Caco-2 (cell line): ENCODE measurements around the gene ZNF746. TPM values are rescaled to one million over a fixed set of nuclear protein-coding genes. Genes with fewer than 3 reads are reported as not detected.

Source experiments
- BruUV-seq: library from RNA; stranded (reverse); fragments of 400-500 nt; replicated peaks from 2 replicates; lab custom pipeline; 2021; lab: Mats Ljungman, UMichigan
- CTCF ChIA-PET: fragments of 300-600 bp; sonication (Branson Sonifier 250); formaldehyde crosslinking; loops from one replicate; lab custom pipeline; 2022; ENCODE audit warnings: antibody characterized with exemption; lab: Charles Lee
- POLR2A ChIA-PET: fragments of 300-600 bp; sonication (Branson Sonifier 250); formaldehyde crosslinking; loops from one replicate; lab custom pipeline; 2022; ENCODE audit warnings: antibody characterized with exemption; lab: Charles Lee
- DNase-seq, 2 experiments: peaks; one replicate each; pipeline versions ENCODE4 v3.0.0 to v3.0.0-alpha.2; 2020 to 2022
- H3K27me3 ChIP-seq: replicated peaks from 2 replicates; pipeline ENCODE4 v1.6.0; 2011; ENCODE audit warnings: low read length; ENCODE audit not compliant: control insufficient read depth, insufficient read depth
- H3K36me3 ChIP-seq: 2 replicates; pipeline ENCODE4 v1.5.1; 2011; ENCODE audit warnings: low read length; ENCODE audit not compliant: control insufficient read depth, insufficient read depth
- H3K4me1 ChIP-seq: fragments of 250-450 bp; sonication (Bioruptor Pico); 2 replicates; pipeline ENCODE4 v1.5.1; 2020; ENCODE audit warnings: mild to moderate bottlenecking
- H3K4me3 ChIP-seq: 2 replicates; pipeline ENCODE4 v1.5.1; 2011; ENCODE audit warnings: low read depth, mild to moderate bottlenecking, control low read depth, low read length
- H3K9me3 ChIP-seq: fragments of 250-450 bp; sonication (Bioruptor Pico); 2 replicates; pipeline ENCODE4 v1.5.1; 2020; ENCODE audit warnings: mild to moderate bottlenecking, moderate library complexity
- H3K27ac Mint-ChIP-seq: one replicate; pipeline ENCODE4 v1.8.0; 2022; ENCODE audit warnings: mixed read lengths; ENCODE audit not compliant: unreplicated experiment
- H3K27me3 Mint-ChIP-seq: one replicate; pipeline ENCODE4 v1.8.0; 2022; ENCODE audit warnings: mixed read lengths; ENCODE audit not compliant: insufficient read depth, unreplicated experiment
- H3K36me3 Mint-ChIP-seq: one replicate; pipeline ENCODE4 v1.8.0; 2022; ENCODE audit warnings: mild to moderate bottlenecking, mixed read lengths; ENCODE audit not compliant: insufficient read depth, unreplicated experiment
- H3K4me1 Mint-ChIP-seq: one replicate; pipeline ENCODE4 v1.8.0; 2022; ENCODE audit warnings: low read depth, mixed read lengths; ENCODE audit not compliant: unreplicated experiment
- H3K4me3 Mint-ChIP-seq: one replicate; pipeline ENCODE4 v1.8.0; 2022; ENCODE audit warnings: mild to moderate bottlenecking, moderate library complexity, mixed read lengths; ENCODE audit not compliant: unreplicated experiment
- H3K9me3 Mint-ChIP-seq: one replicate; pipeline ENCODE4 v1.8.0; 2022; ENCODE audit warnings: mixed read lengths; ENCODE audit not compliant: unreplicated experiment
- intact Hi-C: fragments of 100-400 bp; cut with micrococcal nuclease; formaldehyde crosslinking; loops from one replicate; pipeline ENCODE4 v1.10.0; 2022; ENCODE audit not compliant: unreplicated experiment
- total RNA-seq: library from RNA; stranded (reverse); gene quantifications from 2 replicates; pipeline ENCODE4 v1.2.3, GENCODE V29; 2022
- TF ChIP-seq, protein P1 (sequence below), 2 experiments: fragments of 200-600 bp in 1 of 2; IDR thresholded peaks; 1 replicate in 1 of 2; 2 replicates in 1 of 2; pipeline versions ENCODE4 v1.5.1 to v1.8.0; 2011 to 2022; ENCODE audit warnings: antibody characterized with exemption in 1 of 2, control low read depth in 1 of 2, inconsistent platforms in 1 of 2, low read depth in 1 of 2, low read length in 1 of 2, mild to moderate bottlenecking in 1 of 2, moderate library complexity in 1 of 2; ENCODE audit not compliant: insufficient read depth in 1 of 2, severe bottlenecking in 1 of 2, unreplicated experiment in 1 of 2

ZNF746 gene
- total RNA-seq, 1 experiment from 2014 or later, result 19.3 TPM

GRCh38 chr7:149544028-149544427 lies 46.4 kb upstream of the ZNF746 start:
- no peak overlapping the region for H3K27ac Mint-ChIP-seq
- H3K4me3 Mint-ChIP-seq, result no peak overlapping the region
- BruUV-seq, result no TSS peak
- POLR2A ChIA-PET, result no interaction called here
- TF ChIP-seq, protein P1, sequence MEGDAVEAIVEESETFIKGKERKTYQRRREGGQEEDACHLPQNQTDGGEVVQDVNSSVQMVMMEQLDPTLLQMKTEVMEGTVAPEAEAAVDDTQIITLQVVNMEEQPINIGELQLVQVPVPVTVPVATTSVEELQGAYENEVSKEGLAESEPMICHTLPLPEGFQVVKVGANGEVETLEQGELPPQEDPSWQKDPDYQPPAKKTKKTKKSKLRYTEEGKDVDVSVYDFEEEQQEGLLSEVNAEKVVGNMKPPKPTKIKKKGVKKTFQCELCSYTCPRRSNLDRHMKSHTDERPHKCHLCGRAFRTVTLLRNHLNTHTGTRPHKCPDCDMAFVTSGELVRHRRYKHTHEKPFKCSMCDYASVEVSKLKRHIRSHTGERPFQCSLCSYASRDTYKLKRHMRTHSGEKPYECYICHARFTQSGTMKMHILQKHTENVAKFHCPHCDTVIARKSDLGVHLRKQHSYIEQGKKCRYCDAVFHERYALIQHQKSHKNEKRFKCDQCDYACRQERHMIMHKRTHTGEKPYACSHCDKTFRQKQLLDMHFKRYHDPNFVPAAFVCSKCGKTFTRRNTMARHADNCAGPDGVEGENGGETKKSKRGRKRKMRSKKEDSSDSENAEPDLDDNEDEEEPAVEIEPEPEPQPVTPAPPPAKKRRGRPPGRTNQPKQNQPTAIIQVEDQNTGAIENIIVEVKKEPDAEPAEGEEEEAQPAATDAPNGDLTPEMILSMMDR (IDR thresholded peaks at IDR 0.05; ENCODE audit: insufficient read depth in 1 of 2, low read depth in 1 of 2, low read length in 1 of 2, severe bottlenecking in 1 of 2, unreplicated experiment in 1 of 2), result no peak
- CTCF ChIA-PET, result no interaction called here
- no peak for DNase-seq
- H3K9me3 ChIP-seq, result peaks cover 8% of the 10 kb centered on the region
- peaks cover 24% of the 10 kb centered on the region for H3K36me3 Mint-ChIP-seq
- H3K27me3 ChIP-seq, result no peaks in the 10 kb centered on the region
- H3K4me3 ChIP-seq, result no peak overlapping the region
- 0 out of 2 replicates have a peak, but pooled peaks cover 1% of the 10 kb centered on the region for H3K36me3 ChIP-seq
- no peaks in the 10 kb centered on the region for H3K4me1 Mint-ChIP-seq
- intact Hi-C loops, result no loop called here
- H3K9me3 Mint-ChIP-seq, result peaks cover 10% of the 10 kb centered on the region
- no peaks in the 10 kb centered on the region for H3K27me3 Mint-ChIP-seq
- no peaks in the 10 kb centered on the region for H3K4me1 ChIP-seq

DNA sequence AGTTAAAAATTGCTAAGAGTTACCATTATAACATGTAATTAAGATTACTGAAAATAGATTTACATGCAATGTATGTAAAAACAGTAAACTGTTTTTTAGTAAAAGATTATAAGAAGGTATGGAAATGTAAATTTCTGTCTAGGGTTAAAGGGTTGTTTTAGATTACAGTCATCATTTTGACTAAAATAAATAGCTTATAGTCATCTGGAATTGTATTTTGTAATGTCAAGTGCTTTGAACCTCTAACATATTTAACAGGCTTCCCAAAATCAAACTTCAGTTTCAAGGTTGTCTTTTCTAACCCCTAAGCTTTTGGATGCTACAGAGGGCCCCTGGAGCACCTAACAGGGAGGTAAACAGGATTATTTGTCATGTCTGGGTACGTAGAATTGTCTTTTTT lies 35.0 kb upstream of the ZNF746 start:
- no peaks in the 10 kb centered on the region for H3K4me1 Mint-ChIP-seq
- peaks cover 45% of the 10 kb centered on the region for H3K9me3 Mint-ChIP-seq
- no TSS peak for BruUV-seq
- no peaks in the 10 kb centered on the region for H3K27me3 ChIP-seq
- H3K4me1 ChIP-seq, result no peaks in the 10 kb centered on the region
- ChIA-PET POLR2A (no interaction called here), CTCF (no interaction called here)
- H3K9me3 ChIP-seq, result peaks cover 39% of the 10 kb centered on the region
- intact Hi-C loops, result no loop called here
- DNase-seq, result no peak
- H3K4me3 ChIP-seq, result no peak overlapping the region
- H3K36me3 ChIP-seq, result no peaks in the 10 kb centered on the region
- no peak overlapping the region for H3K4me3 Mint-ChIP-seq
- TF ChIP-seq, protein P1 (IDR thresholded peaks at IDR 0.05; ENCODE audit: insufficient read depth in 1 of 2, low read depth in 1 of 2, low read length in 1 of 2, severe bottlenecking in 1 of 2, unreplicated experiment in 1 of 2), result no peak
- H3K27me3 Mint-ChIP-seq, result no peaks in the 10 kb centered on the region
- no peaks in the 10 kb centered on the region for H3K36me3 Mint-ChIP-seq
- H3K27ac Mint-ChIP-seq, result no peak overlapping the region

- H3K27me3 ChIP-seq, result no peaks in the 10 kb centered on the region
- POLR2A ChIA-PET, result no interaction called here
- CTCF ChIA-PET, result no interaction called here
- intact Hi-C loops, result no loop called here
- DNase-seq, result no peak
- TF ChIP-seq, protein P1 (IDR thresholded peaks at IDR 0.05; ENCODE audit: insufficient read depth in 1 of 2, low read depth in 1 of 2, low read length in 1 of 2, severe bottlenecking in 1 of 2, unreplicated experiment in 1 of 2), result no peak
- H3K4me1 Mint-ChIP-seq, result no peaks in the 10 kb centered on the region
- H3K4me3 ChIP-seq, result no peak overlapping the region
- H3K4me3 Mint-ChIP-seq, result no peak overlapping the region
- H3K4me1 ChIP-seq, result no peaks in the 10 kb centered on the region
- H3K9me3 Mint-ChIP-seq, result peaks cover 42% of the 10 kb centered on the region
- no peaks in the 10 kb centered on the region for H3K36me3 ChIP-seq
- no peak overlapping the region for H3K27ac Mint-ChIP-seq
- peaks cover 43% of the 10 kb centered on the region for H3K9me3 ChIP-seq
- H3K27me3 Mint-ChIP-seq, result no peaks in the 10 kb centered on the region
- no peaks in the 10 kb centered on the region for H3K36me3 Mint-ChIP-seq
- no TSS peak for BruUV-seq
Observed at GRCh38 chr7:149529136-149529718, 31.6 kb upstream of the ZNF746 start.
